GM12878 (cell line): ENCODE measurements around the gene NUP62.

Experiments used
- KDM1A ChIP-seq: fragments of 200-600 bp; sonication (generic); IDR thresholded peaks from 2 replicates; pipeline ENCODE4 v1.6.1; 2016; ENCODE audit warnings: borderline replicate concordance
- POLR2A ChIP-seq: IDR thresholded peaks from 2 replicates; pipeline ENCODE4 v1.6.1; 2011; ENCODE audit warnings: low read depth, mild to moderate bottlenecking, low read length

GRCh38 chr19:49890349-49891311 lies 38.7 kb downstream of the NUP62 start:
- TF ChIP-seq KDM1A: no peak
- TF ChIP-seq POLR2A: peak; percentile 70
